Esophagus squamous epithelium (tissue), 4 donors: Measurements from ENCODE around the gene MYO1C.

ENCODE experiments used
- POLR2A ChIP-seq, 4 donors: fragments of 450-650 bp; IDR thresholded peaks; one replicate each; pipeline ENCODE4 v1.6.1; 2017; ENCODE audit warnings: antibody characterized with exemption in 4 of 4, mild to moderate bottlenecking in 4 of 4, moderate library complexity in 3 of 4
- TF ChIP-seq, protein P1 (sequence below), 6 experiments: fragments of 450-650 bp in 4 of 6; fragments of 200-600 bp in 2 of 6; sonication (generic) in 2 of 6; IDR thresholded peaks; one replicate each; pipeline ENCODE4 v1.5.1; 2016 to 2019; ENCODE audit warnings: antibody characterized with exemption in 6 of 6, mild to moderate bottlenecking in 4 of 6, moderate library complexity in 4 of 6

DNA sequence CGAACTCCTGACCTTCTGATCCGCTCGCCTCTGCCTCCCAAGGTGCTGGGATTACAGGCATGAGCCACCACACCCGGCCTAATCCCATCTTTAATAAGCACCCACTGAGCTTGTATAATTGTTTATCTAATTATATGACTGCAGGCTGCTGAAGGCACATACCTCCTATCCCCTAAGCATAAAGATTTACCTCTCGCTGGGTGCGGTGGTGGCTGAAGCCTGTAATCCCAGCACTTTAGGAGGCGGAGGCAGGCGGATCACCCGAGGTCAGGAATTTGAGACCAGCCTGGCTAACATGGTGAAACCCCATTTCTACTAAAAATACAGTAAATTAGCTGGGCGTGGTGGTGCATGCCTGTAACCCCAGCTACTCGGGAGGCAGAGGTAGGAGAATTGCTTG lies 72.3 kb downstream of the MYO1C start:
- no peak for TF ChIP-seq POLR2A (IDR thresholded peaks at IDR 0.05)
- TF ChIP-seq, protein P1, sequence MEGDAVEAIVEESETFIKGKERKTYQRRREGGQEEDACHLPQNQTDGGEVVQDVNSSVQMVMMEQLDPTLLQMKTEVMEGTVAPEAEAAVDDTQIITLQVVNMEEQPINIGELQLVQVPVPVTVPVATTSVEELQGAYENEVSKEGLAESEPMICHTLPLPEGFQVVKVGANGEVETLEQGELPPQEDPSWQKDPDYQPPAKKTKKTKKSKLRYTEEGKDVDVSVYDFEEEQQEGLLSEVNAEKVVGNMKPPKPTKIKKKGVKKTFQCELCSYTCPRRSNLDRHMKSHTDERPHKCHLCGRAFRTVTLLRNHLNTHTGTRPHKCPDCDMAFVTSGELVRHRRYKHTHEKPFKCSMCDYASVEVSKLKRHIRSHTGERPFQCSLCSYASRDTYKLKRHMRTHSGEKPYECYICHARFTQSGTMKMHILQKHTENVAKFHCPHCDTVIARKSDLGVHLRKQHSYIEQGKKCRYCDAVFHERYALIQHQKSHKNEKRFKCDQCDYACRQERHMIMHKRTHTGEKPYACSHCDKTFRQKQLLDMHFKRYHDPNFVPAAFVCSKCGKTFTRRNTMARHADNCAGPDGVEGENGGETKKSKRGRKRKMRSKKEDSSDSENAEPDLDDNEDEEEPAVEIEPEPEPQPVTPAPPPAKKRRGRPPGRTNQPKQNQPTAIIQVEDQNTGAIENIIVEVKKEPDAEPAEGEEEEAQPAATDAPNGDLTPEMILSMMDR (IDR thresholded peaks at IDR 0.05): no peak
